ENCODE measurements around the gene FNDC5. TPM values are rescaled to one million over a fixed set of nuclear protein-coding genes. Genes with fewer than 3 reads are reported as not detected.

The FNDC5 gene
- total RNA-seq, 1 donor from 2014 or later = 2.0 TPM

DNA sequence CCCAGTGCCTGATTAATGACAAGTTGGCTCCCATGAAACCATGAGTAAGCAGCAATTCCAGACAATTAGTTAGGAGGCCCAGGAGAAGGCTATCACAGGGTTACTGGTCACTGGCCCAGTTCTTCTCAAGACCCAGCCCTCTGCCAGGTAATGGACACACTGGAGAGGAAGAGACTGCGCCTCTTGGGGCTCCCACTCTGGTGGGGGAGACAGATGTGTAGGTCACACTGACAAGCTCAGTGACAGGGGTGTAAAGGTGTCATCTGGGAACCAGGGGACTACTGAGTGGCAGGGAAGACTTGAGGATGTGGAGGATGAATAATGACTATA is 20.5 kb upstream of the FNDC5 start:
- Mint-ChIP-seq H3K27me3 (ENCODE audit: unreplicated experiment) (peaks cover 43% of the 10 kb centered on the region), H3K27ac (ENCODE audit: unreplicated experiment) (no peak overlapping the region), H3K36me3 (ENCODE audit: unreplicated experiment) (no peaks in the 10 kb centered on the region), H3K9me3 (ENCODE audit: unreplicated experiment) (no peaks in the 10 kb centered on the region), H3K4me3 (ENCODE audit: unreplicated experiment) (no peak overlapping the region), H3K4me1 (ENCODE audit: unreplicated experiment) (peaks cover 13% of the 10 kb centered on the region)
- TF ChIP-seq, protein P1, sequence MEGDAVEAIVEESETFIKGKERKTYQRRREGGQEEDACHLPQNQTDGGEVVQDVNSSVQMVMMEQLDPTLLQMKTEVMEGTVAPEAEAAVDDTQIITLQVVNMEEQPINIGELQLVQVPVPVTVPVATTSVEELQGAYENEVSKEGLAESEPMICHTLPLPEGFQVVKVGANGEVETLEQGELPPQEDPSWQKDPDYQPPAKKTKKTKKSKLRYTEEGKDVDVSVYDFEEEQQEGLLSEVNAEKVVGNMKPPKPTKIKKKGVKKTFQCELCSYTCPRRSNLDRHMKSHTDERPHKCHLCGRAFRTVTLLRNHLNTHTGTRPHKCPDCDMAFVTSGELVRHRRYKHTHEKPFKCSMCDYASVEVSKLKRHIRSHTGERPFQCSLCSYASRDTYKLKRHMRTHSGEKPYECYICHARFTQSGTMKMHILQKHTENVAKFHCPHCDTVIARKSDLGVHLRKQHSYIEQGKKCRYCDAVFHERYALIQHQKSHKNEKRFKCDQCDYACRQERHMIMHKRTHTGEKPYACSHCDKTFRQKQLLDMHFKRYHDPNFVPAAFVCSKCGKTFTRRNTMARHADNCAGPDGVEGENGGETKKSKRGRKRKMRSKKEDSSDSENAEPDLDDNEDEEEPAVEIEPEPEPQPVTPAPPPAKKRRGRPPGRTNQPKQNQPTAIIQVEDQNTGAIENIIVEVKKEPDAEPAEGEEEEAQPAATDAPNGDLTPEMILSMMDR (IDR thresholded peaks at IDR 0.05) = no peak
- DNase-seq (ENCODE audit: extremely low spot score, unreplicated experiment) = no peak

DNA sequence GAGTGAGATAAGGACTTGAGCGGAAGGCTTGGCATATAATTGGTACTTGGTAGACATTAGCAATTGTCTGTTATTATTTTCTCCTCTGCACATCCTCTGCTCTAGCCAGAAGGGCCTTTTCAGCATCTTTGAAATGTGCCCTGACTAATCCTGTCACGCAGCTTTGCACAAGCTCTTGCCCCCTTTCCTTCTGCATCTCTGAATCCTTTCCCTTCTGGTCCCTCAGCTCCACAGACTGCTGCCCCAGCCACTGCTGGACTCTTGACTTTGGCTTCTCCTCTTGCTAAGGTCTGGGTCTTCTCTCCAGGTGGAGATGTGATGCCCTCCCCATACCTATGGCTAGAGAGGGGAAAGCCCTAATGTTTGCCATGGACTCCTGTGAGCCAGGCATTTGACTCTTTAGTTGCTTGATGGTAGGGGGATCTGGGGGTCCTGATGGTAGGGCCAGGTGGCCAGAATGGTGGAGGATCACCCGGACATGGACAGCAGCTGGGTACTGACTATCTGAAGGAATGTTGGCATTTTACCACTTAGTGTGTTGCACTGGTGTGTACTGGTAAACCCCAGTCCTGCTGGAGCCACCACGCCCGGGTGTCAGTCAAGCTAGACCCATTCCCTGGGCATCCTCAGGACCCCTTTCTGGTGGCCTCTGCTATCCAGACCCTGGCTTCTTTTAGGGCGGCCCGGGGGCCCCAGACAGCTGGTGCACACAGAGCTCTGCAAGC is 20.0 kb upstream of the FNDC5 start:
- DNase-seq (ENCODE audit: extremely low spot score, unreplicated experiment) = no peak
- Mint-ChIP-seq H3K27ac (ENCODE audit: unreplicated experiment) (no peak overlapping the region), H3K4me3 (ENCODE audit: unreplicated experiment) (no peak overlapping the region), H3K9me3 (ENCODE audit: unreplicated experiment) (no peaks in the 10 kb centered on the region), H3K36me3 (ENCODE audit: unreplicated experiment) (no peaks in the 10 kb centered on the region), H3K27me3 (ENCODE audit: unreplicated experiment) (peaks cover 43% of the 10 kb centered on the region), H3K4me1 (ENCODE audit: unreplicated experiment) (peaks cover 15% of the 10 kb centered on the region)
- TF ChIP-seq, protein P1 (IDR thresholded peaks at IDR 0.05) = no peak

DNA sequence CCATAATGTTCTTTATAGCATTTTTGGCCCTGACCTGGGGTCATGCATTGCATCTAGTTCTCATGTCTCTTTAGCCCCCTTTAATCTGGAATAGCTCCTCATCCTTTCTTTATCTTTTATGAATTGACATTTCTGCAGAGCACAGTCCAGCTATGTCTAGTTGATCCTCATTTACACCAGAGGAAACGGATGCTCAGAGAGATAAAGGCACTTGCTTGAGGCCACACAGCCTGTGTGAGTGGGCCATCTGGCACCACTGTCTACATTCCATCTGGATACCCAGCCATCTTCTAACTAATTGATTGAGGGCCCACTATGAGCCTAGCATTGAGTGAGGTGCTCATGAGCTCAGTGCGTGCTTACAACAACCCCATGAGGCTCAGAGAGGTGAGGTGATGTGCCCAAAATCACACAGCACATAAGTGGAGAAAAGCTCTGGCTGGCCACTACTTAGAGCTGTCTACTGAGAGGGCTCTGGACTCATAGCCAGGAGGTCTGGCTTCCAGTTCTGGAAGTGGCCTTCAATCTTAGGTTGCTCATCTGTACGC is 19.1 kb upstream of the FNDC5 start:
- peaks cover 50% of the 10 kb centered on the region for H3K27me3 Mint-ChIP-seq (ENCODE audit: unreplicated experiment)
- H3K4me1 Mint-ChIP-seq (ENCODE audit: unreplicated experiment) = peaks cover 19% of the 10 kb centered on the region
- no peaks in the 10 kb centered on the region for H3K9me3 Mint-ChIP-seq (ENCODE audit: unreplicated experiment)
- H3K27ac Mint-ChIP-seq (ENCODE audit: unreplicated experiment) = no peak overlapping the region
- no peaks in the 10 kb centered on the region for H3K36me3 Mint-ChIP-seq (ENCODE audit: unreplicated experiment)
- DNase-seq (ENCODE audit: extremely low spot score, unreplicated experiment) = no peak
- TF ChIP-seq, protein P1 (IDR thresholded peaks at IDR 0.05) = no peak
- no peak overlapping the region for H3K4me3 Mint-ChIP-seq (ENCODE audit: unreplicated experiment)

DNA sequence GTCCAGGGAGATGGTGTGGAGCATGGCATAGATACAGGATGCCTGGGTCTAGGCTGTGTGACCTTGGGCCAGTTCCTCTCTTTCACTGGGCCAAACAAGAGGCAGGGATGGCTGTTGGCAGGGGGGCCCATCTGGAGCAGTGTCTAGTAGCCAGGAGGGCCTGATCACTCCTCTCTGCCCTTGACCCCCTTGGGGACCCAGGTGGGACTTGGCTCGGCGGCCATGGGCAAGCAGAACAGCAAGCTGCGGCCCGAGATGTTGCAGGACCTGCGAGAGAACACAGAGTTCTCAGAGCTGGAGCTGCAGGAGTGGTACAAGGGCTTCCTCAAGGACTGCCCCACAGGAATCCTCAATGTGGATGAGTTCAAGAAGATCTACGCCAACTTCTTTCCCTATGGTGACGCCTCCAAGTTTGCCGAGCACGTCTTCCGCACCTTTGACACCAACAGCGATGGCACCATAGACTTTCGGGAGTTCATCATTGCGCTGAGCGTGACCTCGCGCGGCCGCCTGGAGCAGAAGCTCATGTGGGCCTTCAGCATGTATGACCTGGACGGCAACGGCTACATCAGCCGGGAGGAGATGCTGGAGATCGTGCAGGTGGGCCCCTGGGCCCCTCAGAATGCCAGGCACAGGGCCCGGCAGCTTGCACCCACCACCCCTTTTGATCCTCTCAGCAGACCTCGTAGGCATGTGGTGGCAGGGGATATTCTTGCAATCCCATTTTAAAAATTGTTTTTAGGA is 18.1 kb upstream of the FNDC5 start:
- Mint-ChIP-seq H3K4me3 (ENCODE audit: unreplicated experiment) (no peak overlapping the region), H3K36me3 (ENCODE audit: unreplicated experiment) (no peaks in the 10 kb centered on the region), H3K27ac (ENCODE audit: unreplicated experiment) (no peak overlapping the region), H3K27me3 (ENCODE audit: unreplicated experiment) (peaks cover 50% of the 10 kb centered on the region), H3K9me3 (ENCODE audit: unreplicated experiment) (no peaks in the 10 kb centered on the region), H3K4me1 (ENCODE audit: unreplicated experiment) (peaks cover 19% of the 10 kb centered on the region)
- DNase-seq (ENCODE audit: extremely low spot score, unreplicated experiment) = no peak
- TF ChIP-seq, protein P1 (IDR thresholded peaks at IDR 0.05) = no peak

DNA sequence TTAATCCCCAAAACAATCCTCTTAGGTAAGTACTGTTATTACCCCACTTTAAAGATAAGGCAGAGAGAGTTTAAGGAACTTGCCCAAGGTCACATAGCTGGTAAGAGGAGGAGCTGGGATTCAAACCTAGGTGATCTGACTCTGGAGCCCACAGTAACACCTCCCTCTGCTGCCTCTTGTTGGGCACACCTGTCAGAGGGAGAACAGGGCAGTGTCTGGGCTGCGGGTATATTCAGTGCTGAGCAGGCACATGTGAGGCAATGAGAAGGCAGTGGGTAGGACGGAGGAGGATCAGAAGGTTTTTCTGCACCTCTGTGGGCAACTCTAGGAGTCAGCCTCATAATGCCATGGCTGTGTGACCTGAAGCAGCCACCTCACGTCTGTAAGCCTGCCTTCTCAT is 17.4 kb upstream of the FNDC5 start:
- H3K9me3 Mint-ChIP-seq (ENCODE audit: unreplicated experiment) = no peaks in the 10 kb centered on the region
- no peak overlapping the region for H3K27ac Mint-ChIP-seq (ENCODE audit: unreplicated experiment)
- H3K27me3 Mint-ChIP-seq (ENCODE audit: unreplicated experiment) = peaks cover 55% of the 10 kb centered on the region
- no peaks in the 10 kb centered on the region for H3K36me3 Mint-ChIP-seq (ENCODE audit: unreplicated experiment)
- no peak overlapping the region for H3K4me3 Mint-ChIP-seq (ENCODE audit: unreplicated experiment)
- DNase-seq (ENCODE audit: extremely low spot score, unreplicated experiment) = no peak
- TF ChIP-seq, protein P1 (IDR thresholded peaks at IDR 0.05) = no peak
- peaks cover 13% of the 10 kb centered on the region for H3K4me1 Mint-ChIP-seq (ENCODE audit: unreplicated experiment)

Measured in osteocyte (in vitro differentiated cells).